HepG2 (cell line): Measurements from ENCODE around the gene DLG2. TPM values are rescaled to one million over a fixed set of nuclear protein-coding genes. Genes with fewer than 3 reads are reported as not detected.

ENCODE experiments used
- ATAC-seq: fragments of 200-7000 bp; cut with Tn5 transposase; 3 replicates; pipeline ENCODE4 v1.9.1; 2020; ENCODE audit warnings: mild to moderate bottlenecking, moderate library complexity
- BruUV-seq: library from RNA; stranded (reverse); fragments of 400-500 nt; replicated peaks from 2 replicates; lab custom pipeline; 2021; lab: Mats Ljungman, UMichigan
- CTCF ChIA-PET: fragments of 300-600 bp; formaldehyde crosslinking; extraction: SDS; loops from one replicate; lab custom pipeline; 2021; ENCODE audit warnings: low total read pairs, inconsistent platforms, low intra/inter-chr PET ratio; lab: Yijun Ruan, JAX
- POLR2A ChIA-PET: fragments of 350-600 bp; sonication (Branson Sonifier 250); formaldehyde crosslinking; loops from one replicate; lab custom pipeline; 2020; ENCODE audit warnings: antibody characterized with exemption, inconsistent platforms; lab: Yijun Ruan, JAX
- DNase-seq: peaks from one replicate; pipeline ENCODE4 v3.0.0-alpha.2; 2015; ENCODE audit warnings: low spot score
- FAIRE-seq: peaks from 3 replicates; lab custom pipeline; 2011; peaks lifted over from hg19 to GRCh38; lab: Jason Lieb, UNC
- H2AFZ ChIP-seq: one replicate; pipeline ENCODE4 v1.6.1; 2011; ENCODE audit warnings: low read length, inconsistent platforms
- H3K27ac ChIP-seq: fragments of 300-600 bp; 3 replicates; pipeline ENCODE4 v1.8.0; 2011; ENCODE audit warnings: mixed run types, mild to moderate bottlenecking, mixed read lengths, low read length, inconsistent platforms; ENCODE audit not compliant: insufficient read depth; ENCODE audit errors: extremely low read length
- H3K27me3 ChIP-seq, 2 experiments: fragments of 200-600 bp in 1 of 2; 2 replicates in 1 of 2; 3 replicates in 1 of 2; pipeline versions ENCODE4 v1.6.0 to v1.8.0; 2011; ENCODE audit warnings: low read length in 2 of 2, mild to moderate bottlenecking in 2 of 2, moderate library complexity in 2 of 2, inconsistent platforms in 1 of 2; ENCODE audit not compliant: insufficient read depth in 2 of 2, control insufficient read depth in 1 of 2
- H3K36me3 ChIP-seq, 2 experiments: fragments of 200-600 bp in 1 of 2; replicated peaks in 1 of 2; 2 replicates in 1 of 2; 3 replicates in 1 of 2; pipeline versions ENCODE4 v1.5.1 to v1.8.0; 2011; ENCODE audit warnings: low read length in 2 of 2, inconsistent platforms in 1 of 2; ENCODE audit not compliant: insufficient read depth in 2 of 2, control insufficient read depth in 1 of 2
- H3K4me1 ChIP-seq: 2 replicates; pipeline ENCODE4 v1.5.1; 2012; ENCODE audit warnings: low read length, inconsistent platforms; ENCODE audit not compliant: insufficient read depth
- H3K4me2 ChIP-seq: 2 replicates; pipeline ENCODE4 v1.6.0; 2011; ENCODE audit warnings: low read depth, low read length, inconsistent platforms
- H3K4me3 ChIP-seq, 3 experiments: fragments of 200-600 bp in 1 of 3; sonication (generic), shearing (Covaris generic) in 1 of 3; replicated peaks in 1 of 3; 2 replicates each; pipeline ENCODE4 v1.5.1; 2011 to 2016; ENCODE audit warnings: low read length in 3 of 3, inconsistent platforms in 2 of 3, low read depth in 2 of 3, mild to moderate bottlenecking in 2 of 3, control low read depth in 1 of 3, mixed read lengths in 1 of 3; ENCODE audit not compliant: insufficient read depth in 1 of 3
- H3K79me2 ChIP-seq: one replicate; pipeline ENCODE4 v1.6.1; 2011; ENCODE audit warnings: low read length, inconsistent platforms; ENCODE audit not compliant: insufficient read depth
- H3K9ac ChIP-seq: 2 replicates; pipeline ENCODE4 v1.6.0; 2011; ENCODE audit warnings: mild to moderate bottlenecking, low read depth, low read length, inconsistent platforms; ENCODE audit not compliant: insufficient read depth
- H3K9me3 ChIP-seq: 2 replicates; pipeline ENCODE4 v1.5.1; 2012; ENCODE audit warnings: mild to moderate bottlenecking, low read length
- H4K20me1 ChIP-seq: 2 replicates; pipeline ENCODE4 v1.6.0; 2011; ENCODE audit warnings: inconsistent platforms, mild to moderate bottlenecking, low read length, moderate library complexity; ENCODE audit not compliant: insufficient read depth
- BATF2 ChIP-seq: sonication (generic); formaldehyde crosslinking; IDR thresholded peaks from 2 replicates; pipeline ENCODE4 v1.8.0; 2022; ENCODE audit warnings: mild to moderate bottlenecking, missing genetic modification reagents, moderate library complexity
- NFAT5 ChIP-seq: sonication (generic); formaldehyde crosslinking; IDR thresholded peaks from 2 replicates; pipeline ENCODE4 v1.4.0; 2020; ENCODE audit warnings: missing genetic modification reagents
- XBP1 ChIP-seq: sonication (generic); formaldehyde crosslinking; IDR thresholded peaks from 2 replicates; pipeline ENCODE4 v1.5.0; 2020; ENCODE audit warnings: missing genetic modification reagents
- ZNF432 ChIP-seq: sonication (generic); formaldehyde crosslinking; IDR thresholded peaks from 2 replicates; pipeline ENCODE4 v1.5.0; 2020; ENCODE audit warnings: missing genetic modification reagents, mild to moderate bottlenecking, borderline replicate concordance
- ZSCAN21 ChIP-seq: sonication (generic); formaldehyde crosslinking; IDR thresholded peaks from 2 replicates; pipeline ENCODE4 v1.8.0; 2022; ENCODE audit warnings: mild to moderate bottlenecking, missing genetic modification reagents, moderate library complexity, borderline replicate concordance
- WGBS: methylation state at CpG from one replicate; pipeline ENCODE4 v1.1.6; 2017; ENCODE audit warnings: low lambda C conversion rate; 5-methylcytosine and 5-hydroxymethylcytosine counted together
- in situ Hi-C: cut with HindIII; loops from 2 replicates; pipeline ENCODE4 v1.10.0; 2017; ENCODE audit warnings: low pct_unique_long_range_greater_than_20kb; ENCODE audit not compliant: extremely low pct_ligation_motif_present
- intact Hi-C: fragments of 100-400 bp; cut with micrococcal nuclease; formaldehyde crosslinking; loops from one replicate; pipeline ENCODE4 v1.10.0; 2022; ENCODE audit not compliant: unreplicated experiment
- polyA plus RNA-seq, 8 experiments: library from polyadenylated mRNA; depleted of rRNA in 3 of 8; stranded (reverse) in 7 of 8; unstranded in 1 of 8; fragments of >200 nt; fragmentation: Illumina TruSeq in 4 of 8; extraction: Trizol in 4 of 8; gene quantifications; 2 replicates each; pipeline versions ENCODE4 v1.2.1 to v1.2.3, GENCODE V29; 2011 to 2016; ENCODE audit warnings: low read depth in 4 of 8, missing spikeins in 1 of 8, mixed read lengths in 1 of 8; ENCODE audit not compliant: insufficient read depth in 1 of 8
- total RNA-seq, 5 experiments: library from RNA; depleted of rRNA; stranded (reverse); fragments of >200 nt; fragmentation: Illumina TruSeq; extraction: Trizol; gene quantifications; 2 replicates each; pipeline ENCODE4 v1.2.3, GENCODE V29; 2016; ENCODE audit warnings: low read depth in 1 of 5

DLG2 gene
- total and polyA plus RNA-seq, 2 of the 13 experiments (the other 11 are each of a cell fraction or from before 2014, with no cell fraction given), result 0.46 to 1.0 TPM

GRCh38 chr11:83545494-83546260 lies 2081.5 kb downstream of the DLG2 start (continued):
- TF ChIP-seq BATF2 (CRISPR knock-in tag), result no peak
- TF ChIP-seq XBP1 (CRISPR knock-in tag), result no peak

GRCh38 chr11:83544846-83545245 lies 2082.3 kb downstream of the DLG2 start:
- DNase-seq (no peak), ATAC-seq (no peak), FAIRE-seq (no peak)
- no peak overlapping the region for H3K9ac ChIP-seq
- no peak overlapping the region for H3K4me2 ChIP-seq
- H3K27ac ChIP-seq, result no peak overlapping the region
- no peak overlapping the region for H2AFZ ChIP-seq
- no peaks in the 10 kb centered on the region for H4K20me1 ChIP-seq
- no peaks in the 10 kb centered on the region for H3K36me3 ChIP-seq
- in situ Hi-C loops, result no loop called here
- ChIA-PET POLR2A (no interaction called here), CTCF (no interaction called here)
- no peaks in the 10 kb centered on the region for H3K9me3 ChIP-seq
- no peaks in the 10 kb centered on the region for H3K4me1 ChIP-seq
- H3K27me3 ChIP-seq, result no peaks in the 10 kb centered on the region
- intact Hi-C loops, result no loop called here
- BruUV-seq, result no TSS peak
- no peak for TF ChIP-seq ZSCAN21 (CRISPR knock-in tag)
- H3K79me2 ChIP-seq, result no peaks in the 10 kb centered on the region
- 0% methylated on average over 1 of the region's 1 CpG for WGBS
- H3K4me3 ChIP-seq, result no peak overlapping the region

- BruUV-seq, result no TSS peak
- intact Hi-C loops (loop anchor here (2.0 kb wide), 1 partner anchor 27 kb away; no protein-coding TSS in a partner anchor), in situ Hi-C loops (no loop called here)
- no peak for FAIRE-seq
- 10% methylated on average over 3 of the region's 3 CpGs for WGBS
- H4K20me1 ChIP-seq, result no peaks in the 10 kb centered on the region
- no peaks in the 10 kb centered on the region for H3K4me1 ChIP-seq
- ATAC-seq, result no peak
- H3K4me2 ChIP-seq, result no peak overlapping the region
- H3K36me3 ChIP-seq, result no peaks in the 10 kb centered on the region
- no peak for DNase-seq
- no peak overlapping the region for H3K9ac ChIP-seq
- no peak overlapping the region for H3K27ac ChIP-seq
- H3K9me3 ChIP-seq, result no peaks in the 10 kb centered on the region
- ChIA-PET CTCF (no interaction called here), POLR2A (no interaction called here)
- H2AFZ ChIP-seq, result no peak overlapping the region
- no peaks in the 10 kb centered on the region for H3K27me3 ChIP-seq
- H3K79me2 ChIP-seq, result no peaks in the 10 kb centered on the region
- H3K4me3 ChIP-seq, result no peak overlapping the region
- no peak for TF ChIP-seq ZNF432 (CRISPR knock-in tag)
- TF ChIP-seq NFAT5 (CRISPR knock-in tag), result no peak
Measured at GRCh38 chr11:83543706-83544439, 2083.3 kb downstream of the DLG2 start.
